Measurements from ENCODE around the gene TPO.

The TPO gene

GRCh38 chr2:1588051-1588977, 175.1 kb downstream of the TPO start:
- DNase-seq = no peak

GRCh38 chr2:1588978-1589621, 175.8 kb downstream of the TPO start:
- DNase-seq = no peak

GRCh38 chr2:1590596-1591460, 177.6 kb downstream of the TPO start:
- no peak for DNase-seq

- DNase-seq = no peak
Observed at GRCh38 chr2:1591461-1591770, 178.2 kb downstream of the TPO start.
